Measurements from ENCODE around the gene RAD18. TPM values are rescaled to one million over a fixed set of nuclear protein-coding genes. Genes with fewer than 3 reads are reported as not detected.

Gene RAD18
- total and polyA plus RNA-seq, 9 of the 15 experiments (the other 6 are each of a cell fraction or from before 2014, with no cell fraction given) = 19.2 to 49.4 (median 34.4) TPM

GRCh38 chr3:8984526-8984925 is 21.3 kb upstream of the RAD18 start:
- H3K4me3 ChIP-seq = no peak overlapping the region
- H4K20me1 ChIP-seq (replicated peaks; ENCODE audit: control insufficient read depth, insufficient read depth, low read length) = no peaks in the 10 kb centered on the region
- H3K4me1 ChIP-seq (replicated peaks in 1 of 2; ENCODE audit: control insufficient read depth in 2 of 2, insufficient read depth in 2 of 2, low read length in 2 of 2) = peaks cover 0 to 8% of the 10 kb centered on the region in 2 experiments; a peak in 2 of 5 replicates
- H3K36me3 ChIP-seq (ENCODE audit: control insufficient read depth, insufficient read depth, low read length) = no peaks in the 10 kb centered on the region
- no TSS peak for BruUV-seq (replicated peaks)
- CTCF ChIA-PET (ENCODE audit: low intra/inter-chr PET ratio) = no interaction called here
- TF ChIP-seq FOXM1 (IDR thresholded peaks at IDR 0.05; ENCODE audit: low read depth) (no peak), FOXM1 (CRISPR knock-in tag; IDR thresholded peaks at IDR 0.05; ENCODE audit: low read depth) (no peak), SUPT5H (IDR thresholded peaks at IDR 0.05) (no peak), HMGN3 (IDR thresholded peaks at IDR 0.05; ENCODE audit: borderline replicate concordance, extremely low read depth, insufficient read length, low read depth, low read length) (no peak), E2F4 (CRISPR knock-in tag; IDR thresholded peaks at IDR 0.05; ENCODE audit: low read depth) (no peak), ZBTB12 (CRISPR knock-in tag; IDR thresholded peaks at IDR 0.05) (no peak), ZNF324 (CRISPR knock-in tag; IDR thresholded peaks at IDR 0.05) (no peak), HIVEP1 (CRISPR knock-in tag; IDR thresholded peaks at IDR 0.05) (no peak), UBTF (IDR thresholded peaks at IDR 0.05; ENCODE audit: borderline replicate concordance in 1 of 2, low read depth in 2 of 2, low read length in 2 of 2) (no peak), ZNF212 (CRISPR knock-in tag; IDR thresholded peaks at IDR 0.05) (no peak), MTA2 (IDR thresholded peaks at IDR 0.05; ENCODE audit: low read depth) (no peak), STAG1 (CRISPR knock-in tag; IDR thresholded peaks at IDR 0.05; ENCODE audit: borderline replicate concordance) (no peak), SIX5 (IDR thresholded peaks at IDR 0.05; ENCODE audit: borderline replicate concordance in 1 of 2, insufficient read depth in 1 of 2, low read depth in 1 of 2, low read length in 2 of 2) (no peak)
- H3K9me3 ChIP-seq (replicated peaks; ENCODE audit: control insufficient read depth, insufficient read depth, low read depth, low read length) = no peaks in the 10 kb centered on the region
- no peak overlapping the region for H2AFZ ChIP-seq (ENCODE audit: low read depth, low read length)
- POLR2A ChIA-PET = interaction anchor here (1.4 kb wide), 1 partner anchor 12 kb away, joined by 4 read pairs; no protein-coding TSS in a partner anchor
- in situ Hi-C loops (cut with MboI) (no loop called here), intact Hi-C loops (cut with micrococcal nuclease) (loop anchor here (10.0 kb wide), 1 partner anchor 500 kb away; no protein-coding TSS in a partner anchor)
- DNase-seq (ENCODE audit: extremely low read depth in 1 of 4, low spot score in 3 of 4) (no peak), FAIRE-seq (no peak), ATAC-seq (no peak)
- WGBS (ENCODE audit: insufficient coverage, low coverage, missing lambda C conversion rate) = 13% methylated on average over 7 of the region's 7 CpGs
- no peaks in the 10 kb centered on the region for H3K79me2 ChIP-seq (ENCODE audit: control insufficient read depth, insufficient read depth, low read length)
- peaks cover 48 to 82% of the 10 kb centered on the region in 2 experiments for H3K27me3 ChIP-seq (ENCODE audit: control insufficient read depth in 2 of 2, insufficient read depth in 2 of 2, low read length in 2 of 2)
- no peaks in the 10 kb centered on the region for H3K9me1 ChIP-seq (ENCODE audit: control insufficient read depth, insufficient read depth, low read length)
- H3K27ac ChIP-seq (ENCODE audit: extremely low read depth, low read depth, low read length) = no peak overlapping the region
- H3K9ac ChIP-seq (ENCODE audit: insufficient read depth in 1 of 2, low read depth in 2 of 2, low read length in 2 of 2) = no peak overlapping the region
- no peak overlapping the region for H3K4me2 ChIP-seq (ENCODE audit: insufficient read depth, low read length)
